Suprapubic skin (tissue), 3 donors: Measurements from ENCODE around the gene OR2H1.

Source experiments
- POLR2AphosphoS5 ChIP-seq, 3 donors: sonication (generic); formaldehyde crosslinking; IDR thresholded peaks; one replicate each; pipeline ENCODE4 v1.6.1; 2017; ENCODE audit warnings: antibody characterized with exemption in 3 of 3
- TF ChIP-seq, protein P1 (sequence below), 2 donors: fragments of 200-600 bp in 1 of 2; fragments of 450-650 bp in 1 of 2; sonication (generic) in 1 of 2; IDR thresholded peaks; one replicate each; pipeline ENCODE4 v1.5.1; 2016 to 2019; ENCODE audit warnings: antibody characterized with exemption in 2 of 2, mild to moderate bottlenecking in 1 of 2, moderate library complexity in 1 of 2

DNA sequence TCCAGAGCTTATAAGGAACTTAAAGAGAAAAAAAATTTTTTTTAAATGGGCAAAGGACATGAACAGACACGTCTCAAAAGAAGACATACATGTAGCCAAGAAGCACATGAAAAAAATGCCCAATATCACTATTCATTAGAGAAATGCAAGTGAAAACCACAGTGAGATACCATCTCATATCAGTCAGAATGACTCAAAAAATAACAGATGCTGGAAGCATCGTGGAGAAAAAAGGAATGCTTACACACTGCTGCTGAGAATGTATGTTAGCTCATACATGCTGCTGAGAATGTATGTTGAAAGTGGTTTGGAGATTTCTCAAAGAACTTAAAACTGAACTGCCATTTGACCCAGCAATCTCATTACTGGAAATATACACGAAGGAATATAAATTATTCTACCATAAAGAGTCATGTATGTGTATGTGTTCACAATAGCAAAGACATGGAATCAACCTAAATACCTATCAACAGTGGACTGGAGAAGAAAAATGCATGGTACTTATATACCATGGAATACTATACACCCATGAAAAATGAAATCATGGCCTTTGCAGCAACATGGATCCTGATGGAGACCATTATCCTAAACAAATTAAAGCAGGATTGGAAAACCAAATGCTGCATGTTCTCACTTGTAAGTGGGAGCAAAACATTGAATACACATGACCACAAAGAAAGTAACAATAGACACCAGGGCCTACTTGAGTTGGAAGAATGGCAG is 5.3 kb upstream of the OR2H1 start:
- TF ChIP-seq, protein P1, sequence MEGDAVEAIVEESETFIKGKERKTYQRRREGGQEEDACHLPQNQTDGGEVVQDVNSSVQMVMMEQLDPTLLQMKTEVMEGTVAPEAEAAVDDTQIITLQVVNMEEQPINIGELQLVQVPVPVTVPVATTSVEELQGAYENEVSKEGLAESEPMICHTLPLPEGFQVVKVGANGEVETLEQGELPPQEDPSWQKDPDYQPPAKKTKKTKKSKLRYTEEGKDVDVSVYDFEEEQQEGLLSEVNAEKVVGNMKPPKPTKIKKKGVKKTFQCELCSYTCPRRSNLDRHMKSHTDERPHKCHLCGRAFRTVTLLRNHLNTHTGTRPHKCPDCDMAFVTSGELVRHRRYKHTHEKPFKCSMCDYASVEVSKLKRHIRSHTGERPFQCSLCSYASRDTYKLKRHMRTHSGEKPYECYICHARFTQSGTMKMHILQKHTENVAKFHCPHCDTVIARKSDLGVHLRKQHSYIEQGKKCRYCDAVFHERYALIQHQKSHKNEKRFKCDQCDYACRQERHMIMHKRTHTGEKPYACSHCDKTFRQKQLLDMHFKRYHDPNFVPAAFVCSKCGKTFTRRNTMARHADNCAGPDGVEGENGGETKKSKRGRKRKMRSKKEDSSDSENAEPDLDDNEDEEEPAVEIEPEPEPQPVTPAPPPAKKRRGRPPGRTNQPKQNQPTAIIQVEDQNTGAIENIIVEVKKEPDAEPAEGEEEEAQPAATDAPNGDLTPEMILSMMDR (IDR thresholded peaks at IDR 0.05): no peak
- no peak for TF ChIP-seq POLR2AphosphoS5 (IDR thresholded peaks at IDR 0.05)
